ENCODE data around the gene DHFR. TPM values are rescaled to one million over a fixed set of nuclear protein-coding genes. Genes with fewer than 3 reads are reported as not detected.

DHFR gene
- total RNA-seq, 1 donor from 2014 or later, result 20.1 TPM

DNA sequence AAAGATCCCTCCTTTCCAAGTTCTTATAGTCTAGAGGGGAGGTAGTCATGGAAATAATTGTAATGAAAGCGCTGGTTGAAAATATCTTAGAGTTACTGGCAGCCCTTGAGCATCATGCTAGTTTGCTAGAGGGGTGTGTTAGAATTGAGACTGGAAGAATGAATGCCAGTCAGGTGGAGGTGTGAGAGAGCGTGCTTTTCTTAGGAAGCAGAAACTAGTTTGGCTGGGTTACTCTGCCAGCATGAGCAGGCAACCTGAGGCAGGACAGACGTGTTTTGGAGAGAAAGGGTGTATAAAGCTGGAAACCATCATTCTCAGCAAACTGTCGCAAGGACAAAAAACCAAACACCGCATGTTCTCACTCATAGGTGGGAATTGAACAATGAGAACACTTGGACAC is 43.6 kb upstream of the DHFR start:
- Mint-ChIP-seq H3K4me1 (ENCODE audit: unreplicated experiment) (peaks cover 20% of the 10 kb centered on the region), H3K4me3 (ENCODE audit: unreplicated experiment) (no peak overlapping the region), H3K27me3 (ENCODE audit: unreplicated experiment) (peaks cover 1% of the 10 kb centered on the region), H3K27ac (ENCODE audit: unreplicated experiment) (no peak overlapping the region), H3K36me3 (ENCODE audit: low read depth, unreplicated experiment) (no peaks in the 10 kb centered on the region), H3K9me3 (ENCODE audit: unreplicated experiment) (no peaks in the 10 kb centered on the region)
- TF ChIP-seq, protein P1, sequence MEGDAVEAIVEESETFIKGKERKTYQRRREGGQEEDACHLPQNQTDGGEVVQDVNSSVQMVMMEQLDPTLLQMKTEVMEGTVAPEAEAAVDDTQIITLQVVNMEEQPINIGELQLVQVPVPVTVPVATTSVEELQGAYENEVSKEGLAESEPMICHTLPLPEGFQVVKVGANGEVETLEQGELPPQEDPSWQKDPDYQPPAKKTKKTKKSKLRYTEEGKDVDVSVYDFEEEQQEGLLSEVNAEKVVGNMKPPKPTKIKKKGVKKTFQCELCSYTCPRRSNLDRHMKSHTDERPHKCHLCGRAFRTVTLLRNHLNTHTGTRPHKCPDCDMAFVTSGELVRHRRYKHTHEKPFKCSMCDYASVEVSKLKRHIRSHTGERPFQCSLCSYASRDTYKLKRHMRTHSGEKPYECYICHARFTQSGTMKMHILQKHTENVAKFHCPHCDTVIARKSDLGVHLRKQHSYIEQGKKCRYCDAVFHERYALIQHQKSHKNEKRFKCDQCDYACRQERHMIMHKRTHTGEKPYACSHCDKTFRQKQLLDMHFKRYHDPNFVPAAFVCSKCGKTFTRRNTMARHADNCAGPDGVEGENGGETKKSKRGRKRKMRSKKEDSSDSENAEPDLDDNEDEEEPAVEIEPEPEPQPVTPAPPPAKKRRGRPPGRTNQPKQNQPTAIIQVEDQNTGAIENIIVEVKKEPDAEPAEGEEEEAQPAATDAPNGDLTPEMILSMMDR (IDR thresholded peaks at IDR 0.05; ENCODE audit: unreplicated experiment), result no peak
- no peak for DNase-seq (ENCODE audit: low spot score)

DNA sequence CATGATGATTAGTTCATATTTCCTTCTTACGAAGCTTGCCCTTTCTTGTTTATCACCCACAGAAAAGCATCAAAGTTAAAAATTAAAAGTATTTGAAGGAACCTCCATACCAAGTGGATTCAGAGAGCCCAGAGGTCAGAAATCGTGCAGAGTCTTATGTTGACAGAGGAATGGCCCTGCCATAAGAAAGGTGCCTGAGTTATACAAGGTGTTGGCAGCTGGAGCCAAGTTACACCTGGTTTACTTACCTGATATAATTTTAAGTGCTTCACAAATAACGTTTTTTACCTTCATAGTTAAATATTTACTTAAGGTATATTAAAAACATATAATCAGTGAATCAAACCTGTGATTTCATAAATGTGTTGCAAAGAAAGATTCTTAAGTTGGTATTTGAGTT is 42.3 kb upstream of the DHFR start:
- no peaks in the 10 kb centered on the region for H3K9me3 Mint-ChIP-seq (ENCODE audit: unreplicated experiment)

DNA sequence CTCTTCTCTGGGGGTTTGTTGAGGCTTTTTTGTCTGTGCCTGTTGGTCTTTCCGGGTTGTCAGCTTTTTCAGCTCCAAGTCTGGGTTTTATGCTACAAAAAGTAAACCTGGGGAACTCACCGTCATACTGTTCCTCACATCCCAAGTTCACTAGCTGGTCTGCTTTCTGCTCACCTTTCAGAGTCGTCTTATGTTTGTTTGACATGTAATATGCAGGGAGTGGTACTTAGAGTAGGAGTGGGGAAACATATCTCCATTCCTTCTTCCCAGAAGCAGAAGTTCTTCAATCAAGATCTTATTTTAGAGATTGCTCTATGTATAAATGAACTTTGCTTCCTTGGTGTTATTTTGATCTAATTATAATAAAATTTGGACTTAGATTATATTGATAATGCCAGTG is 41.7 kb upstream of the DHFR start:
- Mint-ChIP-seq H3K4me1 (ENCODE audit: unreplicated experiment) (peaks cover 14% of the 10 kb centered on the region), H3K4me3 (ENCODE audit: unreplicated experiment) (no peak overlapping the region)

More for the DNA sequence above, 42.3 kb upstream of the DHFR start:
- H3K4me1 Mint-ChIP-seq (ENCODE audit: unreplicated experiment), result peaks cover 18% of the 10 kb centered on the region
- DNase-seq (ENCODE audit: low spot score), result no peak
- TF ChIP-seq, protein P1 (IDR thresholded peaks at IDR 0.05; ENCODE audit: unreplicated experiment), result no peak
- H3K27me3 Mint-ChIP-seq (ENCODE audit: unreplicated experiment), result peaks cover 1% of the 10 kb centered on the region
- H3K27ac Mint-ChIP-seq (ENCODE audit: unreplicated experiment), result no peak overlapping the region
- H3K36me3 Mint-ChIP-seq (ENCODE audit: low read depth, unreplicated experiment), result no peaks in the 10 kb centered on the region
- H3K4me3 Mint-ChIP-seq (ENCODE audit: unreplicated experiment), result no peak overlapping the region

DNA sequence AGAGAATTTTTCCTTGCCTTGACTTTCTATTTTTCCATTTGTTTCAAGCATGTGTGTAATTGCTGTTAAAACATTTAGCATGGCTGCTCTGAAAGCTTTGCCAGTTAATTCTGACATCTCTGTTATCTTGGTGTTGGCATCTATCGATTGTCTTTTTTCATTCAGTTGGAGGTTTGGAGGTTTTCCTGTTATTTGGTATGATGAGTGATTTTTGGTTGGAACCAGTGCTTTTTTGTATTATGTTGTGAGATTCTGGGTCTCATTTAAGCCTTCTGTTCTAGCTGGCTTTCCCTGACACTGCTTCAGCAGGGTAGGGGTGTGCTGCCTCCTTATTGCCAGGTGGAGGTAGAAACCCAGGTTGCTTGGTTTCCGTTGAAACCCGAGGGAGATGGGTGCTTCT is 40.9 kb upstream of the DHFR start:
- peaks cover 12% of the 10 kb centered on the region for H3K4me1 Mint-ChIP-seq (ENCODE audit: unreplicated experiment)

More for the DNA sequence above, 41.7 kb upstream of the DHFR start:
- no peak for DNase-seq (ENCODE audit: low spot score)
- H3K36me3 Mint-ChIP-seq (ENCODE audit: low read depth, unreplicated experiment), result no peaks in the 10 kb centered on the region
- no peaks in the 10 kb centered on the region for H3K9me3 Mint-ChIP-seq (ENCODE audit: unreplicated experiment)
- H3K27ac Mint-ChIP-seq (ENCODE audit: unreplicated experiment), result no peak overlapping the region
- peaks cover 1% of the 10 kb centered on the region for H3K27me3 Mint-ChIP-seq (ENCODE audit: unreplicated experiment)
- TF ChIP-seq, protein P1 (IDR thresholded peaks at IDR 0.05; ENCODE audit: unreplicated experiment), result no peak

DNA sequence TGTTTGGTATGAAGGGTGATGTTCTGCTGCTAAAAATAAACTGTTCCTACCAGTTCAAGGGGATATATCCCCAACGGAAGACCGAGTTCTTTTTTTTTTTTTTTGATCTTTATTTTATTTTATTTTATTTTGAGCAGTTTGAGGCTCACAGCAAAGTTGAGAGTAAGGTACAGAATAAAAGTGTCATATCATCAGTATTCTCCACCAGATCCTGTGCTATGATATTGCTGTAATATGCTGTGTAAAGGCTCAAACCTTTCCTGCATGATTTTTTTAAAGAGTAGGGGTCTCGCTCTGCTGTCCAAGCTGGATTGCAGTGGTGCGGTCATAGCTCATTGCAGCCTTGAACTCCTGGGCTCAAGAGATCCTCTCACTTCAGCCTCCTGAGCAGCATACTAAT is 34.8 kb upstream of the DHFR start:
- TF ChIP-seq, protein P1 (IDR thresholded peaks at IDR 0.05; ENCODE audit: unreplicated experiment), result no peak
- Mint-ChIP-seq H3K9me3 (ENCODE audit: unreplicated experiment) (no peaks in the 10 kb centered on the region), H3K4me3 (ENCODE audit: unreplicated experiment) (no peak overlapping the region), H3K36me3 (ENCODE audit: low read depth, unreplicated experiment) (no peaks in the 10 kb centered on the region), H3K27me3 (ENCODE audit: unreplicated experiment) (no peaks in the 10 kb centered on the region), H3K27ac (ENCODE audit: unreplicated experiment) (no peak overlapping the region), H3K4me1 (ENCODE audit: unreplicated experiment) (peaks cover 4% of the 10 kb centered on the region)
- no peak for DNase-seq (ENCODE audit: low spot score)

More for the DNA sequence above, 40.9 kb upstream of the DHFR start:
- H3K27ac Mint-ChIP-seq (ENCODE audit: unreplicated experiment), result no peak overlapping the region
- no peaks in the 10 kb centered on the region for H3K36me3 Mint-ChIP-seq (ENCODE audit: low read depth, unreplicated experiment)
- peaks cover 1% of the 10 kb centered on the region for H3K27me3 Mint-ChIP-seq (ENCODE audit: unreplicated experiment)
- H3K9me3 Mint-ChIP-seq (ENCODE audit: unreplicated experiment), result no peaks in the 10 kb centered on the region
- DNase-seq (ENCODE audit: low spot score), result no peak
- TF ChIP-seq, protein P1 (IDR thresholded peaks at IDR 0.05; ENCODE audit: unreplicated experiment), result no peak
- no peak overlapping the region for H3K4me3 Mint-ChIP-seq (ENCODE audit: unreplicated experiment)
